ENCODE results near the gene NBPF3. TPM values are rescaled to one million over a fixed set of nuclear protein-coding genes. Genes with fewer than 3 reads are reported as not detected.
"Not testable (repeated sequence)": the region's sequence is repeated elsewhere in the genome, so short reads cannot be mapped to it uniquely, and the experiment has no call there.

NBPF3 gene
- total RNA-seq, 1 donor from 2014 or later, result 11.2 TPM

DNA sequence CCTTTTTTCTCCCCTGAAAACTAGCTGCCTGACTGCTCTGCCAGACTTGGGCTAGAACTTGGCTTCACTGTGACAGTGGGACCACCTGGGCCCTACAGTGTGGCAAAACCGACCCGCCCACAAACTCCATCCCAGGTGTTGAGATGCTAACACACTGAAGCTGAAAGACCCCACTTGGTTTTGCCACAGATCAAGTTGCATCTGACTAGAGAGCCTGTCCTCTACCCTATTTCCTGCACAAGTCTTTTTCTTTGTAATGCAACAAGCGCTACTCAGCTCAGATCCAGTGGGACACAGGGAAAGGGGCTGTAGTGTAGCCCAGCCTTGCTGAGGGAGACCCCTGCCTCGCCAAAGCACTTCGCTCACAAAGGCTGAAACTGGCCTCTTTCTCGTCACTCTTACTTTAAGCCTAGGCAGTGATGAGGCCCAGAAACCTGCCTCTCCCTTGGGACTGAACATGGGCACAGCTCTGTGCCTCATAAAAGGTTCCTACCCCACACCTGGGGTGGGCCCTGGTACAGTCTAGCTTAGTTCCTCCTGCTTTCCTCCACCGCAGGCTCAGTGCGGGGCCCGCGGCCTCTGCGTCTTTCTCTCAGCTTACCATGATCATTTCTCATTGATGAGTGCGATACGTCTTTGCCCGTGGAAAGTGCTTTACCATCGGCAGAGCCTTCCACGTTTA is 79.0 kb downstream of the NBPF3 start:
- DNase-seq (ENCODE audit: low spot score), result no peak

DNA sequence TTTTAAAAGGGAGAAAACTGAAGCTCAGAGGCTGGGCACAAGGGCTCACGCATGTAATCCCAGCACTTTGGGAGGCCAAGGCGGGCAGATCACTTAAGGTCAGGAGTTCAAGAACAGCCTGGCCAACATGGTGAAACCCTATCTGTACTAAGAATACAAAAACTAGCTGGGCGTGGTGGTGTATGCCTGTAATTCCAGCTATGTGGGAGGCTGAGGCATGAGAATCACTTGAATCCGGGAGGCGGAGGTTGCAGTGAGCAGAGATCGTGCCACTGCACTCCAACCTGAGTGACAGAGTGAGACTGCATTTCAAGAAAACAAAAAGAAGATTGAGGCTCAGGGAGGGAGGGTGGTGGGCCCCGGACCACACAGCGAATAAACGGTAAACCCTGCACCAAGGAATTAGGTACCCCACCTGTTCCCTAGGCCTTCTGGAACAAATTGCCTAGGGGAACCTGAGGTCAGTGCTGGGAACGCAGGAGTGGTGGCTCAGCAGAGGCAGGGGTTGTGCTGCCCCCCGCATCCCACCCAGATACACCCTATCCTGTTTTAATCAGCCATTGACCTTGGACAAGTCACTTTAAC is 79.6 kb downstream of the NBPF3 start:
- not testable (repeated sequence) for DNase-seq (ENCODE audit: low spot score)

DNA sequence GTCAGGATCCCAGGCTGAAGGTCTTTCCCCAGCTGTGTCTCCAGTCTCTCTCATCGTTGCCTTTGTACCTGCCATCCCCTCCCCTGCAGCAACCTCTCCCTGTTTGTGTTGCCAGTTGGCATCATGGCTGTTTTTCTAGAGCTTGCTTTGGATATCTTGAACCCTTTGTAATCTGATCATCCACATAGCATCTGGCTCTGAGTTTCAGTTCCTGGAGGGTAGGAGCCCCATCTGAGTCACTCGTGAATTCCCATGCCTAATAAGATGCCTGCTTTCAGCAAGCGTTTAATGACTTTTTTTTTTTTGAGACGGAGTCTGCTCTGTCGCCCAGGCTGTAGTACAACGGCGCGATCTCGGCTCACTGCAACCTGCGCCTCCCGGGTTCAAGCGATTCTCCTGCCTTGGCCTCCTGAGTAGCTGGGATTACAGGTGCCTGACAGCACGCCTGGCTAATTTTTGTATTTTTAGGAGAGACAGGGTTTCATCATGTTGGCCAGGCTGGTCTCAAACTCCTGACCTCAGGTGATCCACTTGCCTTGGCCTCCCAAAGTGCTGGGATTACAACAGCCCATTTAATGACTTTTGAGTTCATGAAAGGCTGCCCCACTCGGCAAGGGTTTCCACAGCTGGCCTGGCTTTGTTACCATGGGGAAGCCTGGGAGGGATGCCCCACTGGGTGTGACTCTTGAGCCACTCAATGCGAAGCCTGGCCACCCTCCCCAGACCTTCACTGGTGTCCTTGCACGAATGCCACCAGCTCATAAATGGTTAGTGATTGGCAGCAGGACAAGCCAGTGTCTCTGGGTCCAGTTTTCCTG is 81.2 kb downstream of the NBPF3 start:
- no peak for DNase-seq (ENCODE audit: low spot score)

DNA sequence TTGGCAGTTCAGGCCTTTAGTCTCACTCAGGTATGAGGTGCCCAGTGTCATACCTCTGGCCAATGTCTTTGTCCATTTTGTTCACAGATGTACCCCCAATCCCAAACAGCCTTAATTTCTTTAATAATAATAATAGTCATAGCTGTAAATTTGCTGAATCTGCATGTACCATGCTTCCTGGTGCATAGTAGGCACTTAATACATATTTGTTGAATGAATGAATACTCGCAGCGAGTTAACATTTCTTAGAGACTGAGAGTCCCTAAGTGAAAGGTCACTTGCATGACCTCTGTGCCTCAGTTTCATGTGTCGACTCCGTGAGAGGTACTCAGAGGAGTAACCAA is 81.8 kb downstream of the NBPF3 start:
- DNase-seq (ENCODE audit: low spot score), result no peak

DNA sequence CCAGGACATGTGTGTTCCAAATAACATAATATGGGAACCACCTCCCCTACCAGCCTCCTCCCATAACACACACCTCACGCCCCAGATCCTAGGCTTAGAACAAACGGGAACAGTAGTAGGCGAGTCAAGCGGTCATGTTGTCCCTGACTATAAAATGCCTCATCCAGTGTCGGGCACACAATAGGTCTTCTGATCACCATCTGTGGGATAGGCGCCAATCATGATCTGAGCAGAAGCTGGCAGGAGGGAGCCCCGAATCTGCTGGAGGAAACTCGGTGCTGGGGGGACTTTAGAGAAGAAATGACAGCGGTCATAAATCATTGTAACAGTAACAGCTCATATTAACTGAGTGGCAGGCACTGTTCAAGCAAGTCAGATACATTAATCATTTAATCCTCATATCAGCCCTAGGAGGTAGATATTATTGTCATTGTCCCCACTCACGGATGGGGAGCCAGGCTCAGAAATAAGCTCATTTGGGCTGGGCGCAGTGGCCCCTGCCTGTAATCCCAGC is 82.6 kb downstream of the NBPF3 start:
- no peak for DNase-seq (ENCODE audit: low spot score)

DNA sequence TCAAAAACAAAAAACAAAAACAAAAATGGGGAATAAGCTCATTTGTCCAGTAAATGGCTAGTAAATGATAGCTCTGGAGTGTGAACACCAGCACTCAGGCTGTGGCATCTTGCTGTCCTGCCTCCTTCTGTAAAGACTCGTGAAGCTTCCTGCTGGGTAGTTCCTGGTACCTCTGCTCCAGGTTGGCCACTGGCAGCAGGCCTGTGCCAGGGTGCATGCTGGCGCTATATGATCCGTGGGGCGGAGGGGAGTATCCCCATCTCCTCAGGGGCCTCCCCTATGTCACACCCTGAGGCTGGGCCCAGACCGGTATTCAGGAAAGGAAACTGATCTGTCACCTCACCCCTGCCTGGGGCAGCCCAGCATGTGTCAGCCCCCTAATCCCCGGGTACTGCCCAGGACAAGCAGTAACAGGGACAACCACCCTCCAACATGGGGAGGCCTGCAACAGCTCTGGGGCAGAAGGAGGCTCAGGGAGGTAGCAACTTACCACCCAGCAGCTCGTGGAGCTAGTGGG is 83.4 kb downstream of the NBPF3 start:
- no peak for DNase-seq (ENCODE audit: low spot score)

DNA sequence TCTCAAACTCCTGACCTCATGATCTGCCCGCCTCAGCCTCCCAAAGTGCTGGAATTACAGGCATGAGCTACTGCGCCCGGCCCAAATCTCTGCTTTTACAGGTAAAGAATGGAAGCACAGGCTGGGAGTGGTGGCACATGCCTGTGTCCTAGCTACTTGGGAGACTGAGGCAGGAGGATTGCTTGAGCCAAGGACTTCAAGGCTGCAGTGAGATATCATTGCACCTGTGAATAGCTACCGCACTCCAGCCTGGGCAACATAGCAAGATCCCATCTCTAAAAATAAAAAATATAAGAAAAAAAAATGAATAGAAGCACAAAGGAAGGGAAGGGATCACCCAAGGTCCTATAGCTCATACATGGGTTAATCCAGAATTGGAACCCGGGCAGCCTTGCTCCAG is 84.3 kb downstream of the NBPF3 start:
- no peak for DNase-seq (ENCODE audit: low spot score)

DNA sequence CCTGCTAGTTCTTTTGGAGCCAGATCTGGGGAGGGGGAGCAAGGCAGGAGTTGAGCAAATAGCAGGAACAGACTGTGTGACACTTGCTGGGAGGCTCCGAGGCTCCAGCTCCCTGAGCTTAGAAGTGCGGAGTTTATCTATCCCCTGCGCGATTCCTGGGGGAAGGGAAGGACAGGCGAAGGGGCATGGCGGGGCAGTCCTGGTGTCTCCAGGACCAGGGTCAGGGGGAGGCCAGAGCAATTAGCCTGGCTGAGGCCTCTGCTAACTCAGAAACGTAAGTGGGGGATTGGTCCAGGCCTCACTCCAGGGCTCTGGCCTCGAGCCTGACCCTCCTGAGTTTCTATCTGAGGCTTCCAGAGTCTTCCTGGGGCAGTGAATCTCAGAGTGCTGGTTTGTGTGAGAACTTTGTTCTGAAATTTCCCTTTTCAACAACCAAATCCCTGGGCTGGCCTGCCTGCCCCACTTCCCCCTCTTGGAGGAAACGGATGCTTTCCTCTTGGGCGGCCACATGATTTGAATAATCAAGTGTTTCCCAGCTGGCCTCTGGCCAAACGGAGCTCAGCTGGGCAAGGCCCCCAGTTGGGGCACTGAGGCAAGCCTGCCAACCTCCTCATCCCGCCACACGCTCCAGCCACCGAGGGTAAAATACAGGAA is 84.9 kb downstream of the NBPF3 start:
- DNase-seq (ENCODE audit: low spot score), result no peak

DNA sequence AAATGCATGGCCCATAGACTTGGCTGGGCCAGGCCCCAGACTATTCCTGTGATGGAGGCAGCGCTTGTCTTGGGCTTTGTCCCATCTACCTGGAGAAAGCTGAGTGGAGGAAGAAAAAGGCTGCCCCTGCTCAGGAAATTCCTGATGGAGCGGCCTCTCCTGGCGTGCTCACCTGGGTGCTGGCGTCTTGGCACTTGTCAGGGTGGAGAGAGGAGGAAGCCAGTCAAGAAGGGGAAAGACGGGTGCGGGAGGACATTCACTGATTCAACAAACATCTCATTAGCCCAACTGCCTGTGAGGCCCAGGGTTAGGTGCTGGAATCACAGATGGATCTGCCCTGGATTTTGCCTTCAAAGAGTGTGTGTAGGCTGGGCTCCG is 85.4 kb downstream of the NBPF3 start:
- DNase-seq (ENCODE audit: low spot score), result no peak

DNA sequence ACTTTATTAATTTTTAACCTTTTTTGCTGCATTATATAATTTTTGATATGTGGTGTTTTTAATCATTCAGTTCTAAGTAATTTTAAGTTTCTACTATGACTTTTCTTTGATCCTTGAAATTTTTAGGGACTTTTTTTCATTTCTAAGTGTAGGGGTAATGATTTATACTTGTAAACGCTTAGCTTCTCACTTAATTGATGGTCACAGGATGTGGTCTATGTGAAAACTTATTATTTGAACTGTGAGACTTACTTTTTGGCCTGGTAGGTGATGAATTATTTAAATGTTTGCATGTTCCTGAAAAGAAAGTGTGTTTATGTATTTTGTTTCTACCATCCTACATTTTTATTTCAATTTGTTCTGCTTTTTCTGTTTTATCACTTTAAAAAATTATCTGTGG is 86.5 kb downstream of the NBPF3 start:
- no peak for DNase-seq (ENCODE audit: low spot score)

DNA sequence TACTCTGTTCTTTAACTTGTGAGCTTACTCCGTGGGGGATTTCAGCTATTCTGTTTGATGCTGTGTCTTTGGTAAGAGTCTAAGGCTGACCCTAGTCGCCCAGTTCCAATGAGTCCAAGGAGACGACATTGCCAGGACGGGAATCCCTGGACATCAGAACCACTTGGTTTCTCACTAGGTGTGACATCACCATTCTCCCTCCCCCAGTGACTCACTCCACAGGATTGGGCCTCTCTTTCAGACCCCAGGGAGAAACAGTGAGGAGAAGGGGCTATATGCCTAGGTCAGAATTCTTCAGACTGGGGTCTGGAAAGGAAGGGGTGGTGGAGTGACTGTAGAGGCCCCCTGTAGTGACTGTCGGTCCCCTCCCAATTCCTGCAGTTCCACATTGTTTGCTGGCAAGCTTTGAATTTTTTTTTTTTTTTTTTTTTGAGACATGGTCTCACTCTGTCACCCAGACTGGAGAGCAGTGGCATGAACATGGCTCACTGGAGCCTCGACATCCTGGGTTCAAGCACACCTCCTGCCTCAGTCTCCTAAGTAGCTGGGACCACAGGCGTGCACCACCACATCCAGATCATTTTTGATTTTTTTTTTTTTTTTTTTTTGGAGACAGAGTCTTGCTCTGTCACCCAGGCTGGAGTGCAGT is 90.6 kb downstream of the NBPF3 start:
- DNase-seq (ENCODE audit: low spot score), result no peak

DNA sequence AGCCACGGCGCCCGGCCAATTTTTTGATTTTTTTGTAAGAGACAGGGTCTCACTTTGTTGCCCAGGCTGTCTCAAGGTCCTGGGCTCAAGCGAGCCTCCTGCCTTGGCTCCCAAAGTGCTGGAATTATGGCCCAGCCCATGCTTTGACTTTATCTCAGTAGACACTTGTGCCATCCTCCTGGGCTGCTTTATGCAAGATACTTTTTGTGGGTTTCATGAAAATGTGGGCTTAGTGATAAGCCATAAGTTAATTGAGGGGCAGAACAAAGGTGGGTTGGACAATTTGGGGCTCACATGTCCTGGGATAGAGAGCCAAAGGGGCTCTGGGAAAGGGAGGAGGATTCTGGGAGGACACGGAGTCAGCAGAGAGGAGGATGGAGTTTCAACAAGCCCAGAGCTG is 91.3 kb downstream of the NBPF3 start:
- DNase-seq (ENCODE audit: low spot score), result no peak

DNA sequence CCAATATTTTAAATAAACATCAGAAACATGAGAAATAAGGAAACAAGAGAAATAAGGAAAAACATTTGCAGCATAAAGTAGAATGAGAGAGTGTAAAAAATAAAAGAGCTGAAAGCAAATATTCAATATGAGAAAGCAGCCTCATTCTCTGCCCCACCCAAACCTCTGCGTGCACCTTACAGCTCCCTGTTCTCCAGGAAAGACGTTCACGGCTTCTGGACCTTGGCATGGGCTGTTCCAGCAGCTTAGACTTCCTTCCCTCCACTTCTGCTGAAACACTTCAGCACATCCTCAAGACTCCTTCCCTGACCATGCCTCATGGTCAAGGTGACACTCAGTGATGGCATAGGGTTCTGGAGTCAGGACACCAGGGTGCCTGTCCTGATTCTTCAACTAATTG is 92.6 kb downstream of the NBPF3 start:
- DNase-seq (ENCODE audit: low spot score), result no peak

DNA sequence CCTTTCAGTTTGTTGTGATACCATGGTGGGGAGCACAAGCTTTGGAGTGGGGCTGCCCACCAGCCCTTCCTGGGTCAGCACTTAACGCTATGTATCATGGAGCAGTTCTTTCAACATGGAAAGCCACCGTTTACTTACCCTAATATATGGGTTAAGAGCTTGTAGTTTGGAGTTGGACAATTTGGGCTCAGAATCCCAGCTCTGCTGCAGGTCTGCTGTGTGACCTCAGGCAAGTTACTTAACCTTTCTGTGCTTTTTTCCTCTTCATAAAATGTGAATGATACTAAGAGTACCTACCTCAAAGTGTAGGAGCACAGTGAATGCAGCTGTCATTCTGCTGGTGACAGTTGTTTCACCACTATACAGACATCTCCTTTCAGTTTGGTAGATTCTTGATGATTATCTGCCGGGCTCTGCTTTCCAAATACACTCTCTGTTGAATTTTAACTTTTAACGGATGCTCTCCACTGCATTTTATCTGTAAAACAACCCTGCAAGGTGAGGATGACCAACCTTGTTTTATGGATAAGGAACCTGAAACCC is 93.1 kb downstream of the NBPF3 start:
- no peak for DNase-seq (ENCODE audit: low spot score)

DNA sequence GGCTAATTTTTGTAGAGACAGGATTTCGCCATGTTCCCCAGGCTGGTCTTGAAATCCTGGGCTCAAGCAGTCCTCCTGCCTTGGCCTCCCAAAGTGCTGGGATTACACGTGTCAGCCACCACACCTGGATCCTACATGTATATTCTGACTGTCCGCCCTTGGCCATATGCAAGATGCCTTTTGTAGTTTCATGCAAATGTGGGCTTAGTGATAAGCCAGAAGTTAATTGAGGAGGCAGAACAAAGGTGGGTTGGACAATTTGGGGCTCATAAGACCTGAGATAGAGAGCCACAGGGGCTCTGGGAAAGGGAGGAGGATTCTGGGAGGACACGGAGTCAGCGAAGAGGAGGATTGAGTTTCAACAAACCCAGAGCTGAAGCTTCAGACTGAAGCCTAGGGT is 94.2 kb downstream of the NBPF3 start:
- no peak for DNase-seq (ENCODE audit: low spot score)

Other genes with a start within 250 kb of the NBPF3 start
- gene ECE1, start 149.7 kb upstream of the NBPF3 start, total RNA-seq, result 156 TPM
- gene ALPL, start 69.3 kb downstream of the NBPF3 start, total RNA-seq, result 129 TPM
- 0.26 TPM for gene RAP1GAP, start 229.2 kb downstream of the NBPF3 start, total RNA-seq